Suprapubic skin (tissue), 4 donors: ENCODE results near the gene HMG20B. TPM values are rescaled to one million over a fixed set of nuclear protein-coding genes. Genes with fewer than 3 reads are reported as not detected.

Source experiments
- DNase-seq, 2 donors: peaks; one replicate each; pipeline ENCODE4 v3.0.0-alpha.2; 2019; ENCODE audit warnings: low spot score in 2 of 2
- H3K27ac ChIP-seq: fragments of 200-600 bp; sonication (generic); one replicate; pipeline ENCODE4 v1.5.1; 2019
- H3K27me3 ChIP-seq: fragments of 200-600 bp; sonication (generic); one replicate; pipeline ENCODE4 v1.5.1; 2019
- H3K36me3 ChIP-seq: fragments of 200-600 bp; sonication (generic); one replicate; pipeline ENCODE4 v1.5.1; 2019
- H3K4me1 ChIP-seq: fragments of 200-600 bp; sonication (generic); one replicate; pipeline ENCODE4 v1.5.1; 2019
- H3K4me3 ChIP-seq: fragments of 200-600 bp; sonication (generic); one replicate; pipeline ENCODE4 v1.5.1; 2019; ENCODE audit warnings: mild to moderate bottlenecking
- H3K9me3 ChIP-seq: fragments of 200-600 bp; sonication (generic); one replicate; pipeline ENCODE4 v1.5.1; 2019
- EP300 ChIP-seq: sonication (generic); formaldehyde crosslinking; IDR thresholded peaks from one replicate; pipeline ENCODE4 v1.6.1; 2017; ENCODE audit warnings: antibody characterized with exemption
- POLR2A ChIP-seq, 2 donors: fragments of 450-650 bp; IDR thresholded peaks; one replicate each; pipeline ENCODE4 v1.6.1; 2017; ENCODE audit warnings: antibody characterized with exemption in 2 of 2, mild to moderate bottlenecking in 2 of 2, moderate library complexity in 2 of 2
- POLR2AphosphoS5 ChIP-seq, 3 donors: sonication (generic); formaldehyde crosslinking; IDR thresholded peaks; one replicate each; pipeline ENCODE4 v1.6.1; 2017; ENCODE audit warnings: antibody characterized with exemption in 3 of 3
- WGBS: methylation state at CpG from one replicate; pipeline ENCODE4 v1.1.5; 2018; 5-methylcytosine and 5-hydroxymethylcytosine counted together
- total RNA-seq, 4 donors: library from RNA; depleted of rRNA; stranded (reverse); fragments of >200 nt; gene quantifications; one replicate each; pipeline ENCODE4 v1.1.0, GENCODE V29; 2016
- TF ChIP-seq, protein P1 (sequence below), 2 donors: fragments of 200-600 bp in 1 of 2; fragments of 450-650 bp in 1 of 2; sonication (generic) in 1 of 2; IDR thresholded peaks; one replicate each; pipeline ENCODE4 v1.5.1; 2016 to 2019; ENCODE audit warnings: antibody characterized with exemption in 2 of 2, mild to moderate bottlenecking in 1 of 2, moderate library complexity in 1 of 2

Gene HMG20B
- total RNA-seq, 4 donors from 2014 or later = 87.9 to 135 (median 118) TPM

DNA sequence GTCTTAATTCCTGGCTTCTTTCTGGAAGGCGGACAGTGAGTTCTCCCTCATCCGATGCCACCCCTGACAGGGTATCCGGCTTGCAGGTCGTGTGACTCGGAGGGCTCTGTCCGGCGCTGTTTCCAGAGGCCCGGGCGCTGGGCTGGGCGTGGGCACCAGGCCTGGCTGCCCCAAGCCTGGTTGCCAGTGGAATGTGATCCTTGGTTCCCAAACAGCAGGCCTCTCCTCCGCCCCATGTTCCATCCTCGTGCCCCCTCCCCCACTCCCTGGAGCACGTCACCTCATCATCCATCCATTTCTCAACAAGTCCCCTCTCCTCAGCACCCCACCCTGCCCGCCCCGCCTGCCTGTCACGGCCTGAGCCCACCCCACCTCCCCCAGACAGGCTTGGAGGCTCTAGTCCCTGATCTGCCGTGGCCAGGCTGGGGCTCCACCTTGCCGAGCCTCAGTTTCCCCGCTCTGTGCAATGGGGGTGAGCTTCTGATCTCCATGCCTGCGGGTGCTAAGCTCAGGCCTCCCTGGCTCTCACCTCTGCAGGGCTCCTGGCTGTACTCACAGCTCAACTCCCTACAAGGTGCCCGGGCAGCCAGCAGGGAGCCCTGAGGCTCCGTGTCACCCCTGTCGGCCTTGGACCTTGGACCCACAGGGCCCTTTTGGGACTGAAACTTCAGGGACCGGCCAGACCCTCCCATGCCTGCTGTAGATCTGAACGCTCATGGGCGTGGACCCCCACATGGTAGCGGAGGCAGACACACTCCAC is 31.7 kb downstream of the HMG20B start:
- DNase-seq = peak in 1 of 2 donors; percentile 60
- H3K27ac ChIP-seq = no peak overlapping the region
- peaks cover 8% of the 10 kb centered on the region for H3K27me3 ChIP-seq
- WGBS = 84% methylated on average over 18 of the region's 27 CpGs
- H3K36me3 ChIP-seq = no peaks in the 10 kb centered on the region
- H3K9me3 ChIP-seq = no peaks in the 10 kb centered on the region
- no peak for TF ChIP-seq POLR2A (IDR thresholded peaks at IDR 0.05)
- TF ChIP-seq, protein P1, sequence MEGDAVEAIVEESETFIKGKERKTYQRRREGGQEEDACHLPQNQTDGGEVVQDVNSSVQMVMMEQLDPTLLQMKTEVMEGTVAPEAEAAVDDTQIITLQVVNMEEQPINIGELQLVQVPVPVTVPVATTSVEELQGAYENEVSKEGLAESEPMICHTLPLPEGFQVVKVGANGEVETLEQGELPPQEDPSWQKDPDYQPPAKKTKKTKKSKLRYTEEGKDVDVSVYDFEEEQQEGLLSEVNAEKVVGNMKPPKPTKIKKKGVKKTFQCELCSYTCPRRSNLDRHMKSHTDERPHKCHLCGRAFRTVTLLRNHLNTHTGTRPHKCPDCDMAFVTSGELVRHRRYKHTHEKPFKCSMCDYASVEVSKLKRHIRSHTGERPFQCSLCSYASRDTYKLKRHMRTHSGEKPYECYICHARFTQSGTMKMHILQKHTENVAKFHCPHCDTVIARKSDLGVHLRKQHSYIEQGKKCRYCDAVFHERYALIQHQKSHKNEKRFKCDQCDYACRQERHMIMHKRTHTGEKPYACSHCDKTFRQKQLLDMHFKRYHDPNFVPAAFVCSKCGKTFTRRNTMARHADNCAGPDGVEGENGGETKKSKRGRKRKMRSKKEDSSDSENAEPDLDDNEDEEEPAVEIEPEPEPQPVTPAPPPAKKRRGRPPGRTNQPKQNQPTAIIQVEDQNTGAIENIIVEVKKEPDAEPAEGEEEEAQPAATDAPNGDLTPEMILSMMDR (IDR thresholded peaks at IDR 0.05) = no peak
- no peak for TF ChIP-seq EP300
- H3K4me1 ChIP-seq = peaks cover 47% of the 10 kb centered on the region
- H3K4me3 ChIP-seq = no peak overlapping the region

DNA sequence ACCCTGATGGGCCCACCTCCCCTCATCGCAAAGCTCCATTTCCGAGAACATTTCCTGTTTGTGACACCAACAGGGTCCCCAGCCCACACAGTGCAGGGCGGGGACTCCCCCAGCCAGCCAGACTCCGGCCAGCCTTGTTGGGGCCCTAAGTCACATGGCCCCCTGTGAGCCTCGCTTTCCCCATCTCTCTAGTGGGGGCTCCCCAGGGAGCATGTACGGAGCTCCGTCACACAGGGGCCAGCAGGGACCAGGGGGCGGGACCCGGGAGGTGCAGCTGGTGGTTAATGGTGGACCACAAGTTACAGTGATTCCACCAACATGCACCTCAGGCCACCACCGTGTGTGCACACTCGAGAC is 32.2 kb downstream of the HMG20B start:
- Histone ChIP-seq H3K27ac (no peak overlapping the region), H3K9me3 (no peaks in the 10 kb centered on the region), H3K36me3 (no peaks in the 10 kb centered on the region), H3K27me3 (peaks cover 8% of the 10 kb centered on the region), H3K4me3 (no peak overlapping the region), H3K4me1 (peaks cover 47% of the 10 kb centered on the region)
- DNase-seq = no peak
- WGBS = 20% methylated on average over 1 of the region's 11 CpGs
- TF ChIP-seq POLR2A (IDR thresholded peaks at IDR 0.05) (no peak), EP300 (no peak), POLR2AphosphoS5 (IDR thresholded peaks at IDR 0.05) (no peak)
- TF ChIP-seq, protein P1 (IDR thresholded peaks at IDR 0.05) = no peak

DNA sequence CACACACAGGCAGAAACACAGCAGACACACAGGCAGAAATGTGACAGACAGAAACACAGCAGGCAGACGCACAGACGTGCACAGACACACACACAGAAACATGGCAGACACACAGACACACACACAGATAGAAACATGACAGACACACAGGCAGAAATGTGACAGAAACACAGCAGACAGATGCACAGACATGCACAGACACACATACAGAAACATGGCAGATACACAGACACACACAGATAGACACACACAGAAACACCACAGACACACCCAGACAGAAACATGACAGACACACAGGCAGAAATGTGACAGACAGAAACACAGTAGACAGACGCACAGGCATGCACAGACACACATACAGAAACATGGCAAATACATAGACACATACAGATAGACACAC is 32.6 kb downstream of the HMG20B start:
- Histone ChIP-seq H3K36me3 (peaks cover 3% of the 10 kb centered on the region), H3K4me3 (no peak overlapping the region), H3K9me3 (no peaks in the 10 kb centered on the region), H3K4me1 (peaks cover 49% of the 10 kb centered on the region), H3K27ac (no peak overlapping the region), H3K27me3 (peaks cover 8% of the 10 kb centered on the region)
- TF ChIP-seq, protein P1 (IDR thresholded peaks at IDR 0.05) = no peak
- DNase-seq = no peak
- 53% methylated on average over 3 of the region's 3 CpGs for WGBS

DNA sequence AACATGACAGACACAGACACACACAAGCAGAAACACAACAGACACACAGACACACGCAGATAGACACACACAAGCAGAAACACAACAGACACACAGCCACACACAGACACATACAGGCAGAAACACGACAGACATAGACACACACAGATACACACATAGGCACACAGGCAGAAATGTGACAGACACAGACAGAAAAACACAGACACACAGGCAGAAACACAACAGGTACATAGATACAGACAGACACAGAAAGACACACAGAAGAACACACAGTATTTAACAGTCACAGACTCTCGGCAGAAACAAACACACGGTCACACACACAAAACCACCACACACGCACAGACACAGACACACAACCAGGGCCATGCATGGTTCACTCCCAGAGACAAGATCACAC is 33.0 kb downstream of the HMG20B start:
- Histone ChIP-seq H3K27me3 (peaks cover 8% of the 10 kb centered on the region), H3K4me1 (peaks cover 53% of the 10 kb centered on the region), H3K36me3 (peaks cover 7% of the 10 kb centered on the region), H3K4me3 (peak overlapping the region; percentile 49), H3K27ac (no peak overlapping the region), H3K9me3 (no peaks in the 10 kb centered on the region)
- TF ChIP-seq POLR2AphosphoS5 (IDR thresholded peaks at IDR 0.05) (no peak), EP300 (no peak), POLR2A (IDR thresholded peaks at IDR 0.05) (no peak)
- TF ChIP-seq, protein P1 (IDR thresholded peaks at IDR 0.05) = no peak
- no peak for DNase-seq
- WGBS = 29% methylated on average over 5 of the region's 5 CpGs

DNA sequence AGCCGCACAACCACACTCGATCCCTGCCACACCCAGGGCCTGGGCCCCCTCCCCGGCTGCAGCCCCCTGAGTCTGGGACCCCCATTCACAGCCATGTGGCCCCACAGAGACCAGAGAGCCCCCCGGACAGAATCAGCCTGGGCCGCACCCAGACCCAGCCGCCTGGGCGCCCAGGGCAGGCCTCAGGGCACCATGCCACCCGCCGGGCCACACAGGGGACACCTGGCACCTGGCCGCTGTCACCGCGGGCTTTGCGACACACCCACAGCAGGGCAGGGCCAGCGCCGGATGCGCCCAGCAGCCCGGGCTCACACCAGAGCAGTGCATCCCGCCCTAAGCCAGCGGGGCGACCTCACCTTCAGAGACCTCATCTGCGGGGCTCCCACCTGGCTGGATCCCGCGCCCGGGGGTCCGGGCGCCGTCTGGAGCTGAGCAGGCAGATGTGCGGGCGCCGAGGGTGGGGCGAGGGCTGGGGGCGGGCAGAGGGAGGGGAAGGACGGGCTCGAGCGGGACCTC is 33.5 kb downstream of the HMG20B start:
- 1% methylated on average over 15 of the region's 35 CpGs for WGBS
- Histone ChIP-seq H3K27me3 (peaks cover 8% of the 10 kb centered on the region), H3K9me3 (no peaks in the 10 kb centered on the region), H3K4me1 (peaks cover 54% of the 10 kb centered on the region), H3K36me3 (peaks cover 12% of the 10 kb centered on the region), H3K27ac (peak overlapping the region; percentile 57), H3K4me3 (peak overlapping the region; percentile 49)
- TF ChIP-seq EP300 (no peak), POLR2A (IDR thresholded peaks at IDR 0.05) (no peak), POLR2AphosphoS5 (IDR thresholded peaks at IDR 0.05) (no peak)
- TF ChIP-seq, protein P1 (IDR thresholded peaks at IDR 0.05) = no peak
- DNase-seq = peak; percentile 68 to 72
